Measurements from ENCODE around the gene SCARB1. TPM values are rescaled to one million over a fixed set of nuclear protein-coding genes. Genes with fewer than 3 reads are reported as not detected.

SCARB1 gene
- total and polyA plus RNA-seq, 2 donors (not counting 3 experiments of a cell fraction or from before 2014, with no cell fraction given), result 125 to 141 TPM

GRCh38 chr12:124784871-124785572 lies 78.6 kb downstream of the SCARB1 start:
- POLR2A ChIA-PET, result no interaction called here
- Histone ChIP-seq H3K4me1 (ENCODE audit: control insufficient read depth, extremely low read depth, insufficient read depth, low read length) (no peaks in the 10 kb centered on the region), H2AFZ (ENCODE audit: low read depth, low read length) (no peak overlapping the region), H3K9me1 (replicated peaks; ENCODE audit: control insufficient read depth, extremely low read depth, insufficient read depth, low read length) (no peaks in the 10 kb centered on the region), H3K27me3 (ENCODE audit: control insufficient read depth in 2 of 2, insufficient read depth in 2 of 2, low read length in 2 of 2) (no peaks in the 10 kb centered on the region), H3K9ac (replicated peaks; ENCODE audit: extremely low read depth, insufficient read depth, low read length) (no peak overlapping the region), H3K27ac (ENCODE audit: insufficient read depth, low read depth, low read length) (no peak overlapping the region), H3K79me2 (ENCODE audit: control insufficient read depth, insufficient read depth, low read length) (no peaks in the 10 kb centered on the region), H3K4me3 (replicated peaks in 1 of 3; ENCODE audit: insufficient read depth in 1 of 3, low read depth in 1 of 3, low read length in 3 of 3) (no peak overlapping the region), H4K20me1 (replicated peaks; ENCODE audit: control insufficient read depth, extremely low read depth, insufficient read depth, low read length) (no peaks in the 10 kb centered on the region), H3K36me3 (ENCODE audit: control insufficient read depth in 2 of 2, extremely low read depth in 1 of 2, insufficient read depth in 2 of 2, low read length in 2 of 2) (peaks cover 2 to 5% of the 10 kb centered on the region in 2 experiments), H3K4me2 (ENCODE audit: insufficient read depth, low read length) (no peak overlapping the region), H3K9me3 (replicated peaks; ENCODE audit: control insufficient read depth, insufficient read depth, low read length) (no peaks in the 10 kb centered on the region)
- intact Hi-C loops (cut with micrococcal nuclease), result no loop called here
- no TSS peak for BruUV-seq (replicated peaks)
- CTCF ChIA-PET, result no interaction called here
- dilution Hi-C loops (cut with MboI; ENCODE audit: extremely low pct_ligation_motif_present, low sequenced_read_pairs), result no loop called here
- FAIRE-seq (no peak), DNase-seq (ENCODE audit: low read depth, low spot score) (no peak)
- TF ChIP-seq GATA2 (IDR thresholded peaks at IDR 0.05; ENCODE audit: insufficient read depth, insufficient read length, low read depth, low read length) (no peak), EZH2 (IDR thresholded peaks at IDR 0.05; ENCODE audit: borderline replicate concordance, low read depth, low read length, severe bottlenecking) (no peak), MYC (IDR thresholded peaks at IDR 0.05; ENCODE audit: low read depth, low read length) (no peak), POLR2AphosphoS5 (IDR thresholded peaks at IDR 0.05; ENCODE audit: insufficient read depth, low read depth, low read length) (no peak), JUN (IDR thresholded peaks at IDR 0.05; ENCODE audit: borderline replicate concordance, insufficient read depth, insufficient read length, low read depth) (no peak), POLR2A (IDR thresholded peaks at IDR 0.05; ENCODE audit: low read depth, low read length) (no peak), FOS (IDR thresholded peaks at IDR 0.05; ENCODE audit: borderline replicate concordance, insufficient read depth, low read length) (no peak), MAX (IDR thresholded peaks at IDR 0.05; ENCODE audit: insufficient read depth, insufficient read length) (no peak)
- TF ChIP-seq, protein P1, sequence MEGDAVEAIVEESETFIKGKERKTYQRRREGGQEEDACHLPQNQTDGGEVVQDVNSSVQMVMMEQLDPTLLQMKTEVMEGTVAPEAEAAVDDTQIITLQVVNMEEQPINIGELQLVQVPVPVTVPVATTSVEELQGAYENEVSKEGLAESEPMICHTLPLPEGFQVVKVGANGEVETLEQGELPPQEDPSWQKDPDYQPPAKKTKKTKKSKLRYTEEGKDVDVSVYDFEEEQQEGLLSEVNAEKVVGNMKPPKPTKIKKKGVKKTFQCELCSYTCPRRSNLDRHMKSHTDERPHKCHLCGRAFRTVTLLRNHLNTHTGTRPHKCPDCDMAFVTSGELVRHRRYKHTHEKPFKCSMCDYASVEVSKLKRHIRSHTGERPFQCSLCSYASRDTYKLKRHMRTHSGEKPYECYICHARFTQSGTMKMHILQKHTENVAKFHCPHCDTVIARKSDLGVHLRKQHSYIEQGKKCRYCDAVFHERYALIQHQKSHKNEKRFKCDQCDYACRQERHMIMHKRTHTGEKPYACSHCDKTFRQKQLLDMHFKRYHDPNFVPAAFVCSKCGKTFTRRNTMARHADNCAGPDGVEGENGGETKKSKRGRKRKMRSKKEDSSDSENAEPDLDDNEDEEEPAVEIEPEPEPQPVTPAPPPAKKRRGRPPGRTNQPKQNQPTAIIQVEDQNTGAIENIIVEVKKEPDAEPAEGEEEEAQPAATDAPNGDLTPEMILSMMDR (IDR thresholded peaks at IDR 0.05; ENCODE audit: extremely low read depth in 1 of 2, insufficient read depth in 1 of 2, low read depth in 1 of 2, low read length in 2 of 2), result no peak
